ENCODE results near the gene FAM229A.
"Not testable (repeated sequence)": the region's sequence is repeated elsewhere in the genome, so short reads cannot be mapped to it uniquely, and the experiment has no call there.

Gene FAM229A, protein sequence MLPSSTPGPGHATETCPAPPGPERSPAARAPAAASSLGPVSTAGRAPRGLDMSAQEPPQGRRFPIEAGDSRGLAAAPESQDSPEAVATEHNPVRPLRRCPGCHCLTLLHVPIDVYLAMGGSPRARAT

GRCh38 chr1:32362474-32363313 is at the start of gene FAM229A, which contains the start of gene TSSK3:
FAM229A (minus strand) TSS chr1:32362485; CDS start chr1:32362091, 394 bp downstream.
TSSK3 (plus strand) TSS chr1:32362539; CDS start chr1:32362702, 163 bp downstream.
- no peak for DNase-seq

DNA sequence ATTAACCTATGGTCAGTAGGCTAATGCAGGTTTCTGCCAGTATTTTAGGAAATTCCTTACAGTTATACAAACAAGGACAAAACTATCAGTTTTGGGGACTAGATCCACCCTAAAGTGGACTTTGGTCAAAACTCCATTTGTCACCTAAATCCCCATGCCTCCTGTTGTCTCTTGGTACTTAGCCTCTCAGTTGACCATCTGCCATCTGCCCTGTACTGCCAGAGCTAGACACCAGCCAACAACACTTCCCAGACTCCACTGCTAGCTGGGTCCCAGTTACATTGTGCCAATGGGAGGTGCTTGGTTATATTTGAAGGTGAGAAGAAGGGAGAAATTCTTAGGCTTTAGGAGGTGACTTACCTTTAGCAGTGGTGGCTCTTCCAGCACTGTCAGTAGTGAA is 49.0 kb upstream of the FAM229A start:
- DNase-seq, result no peak

DNA sequence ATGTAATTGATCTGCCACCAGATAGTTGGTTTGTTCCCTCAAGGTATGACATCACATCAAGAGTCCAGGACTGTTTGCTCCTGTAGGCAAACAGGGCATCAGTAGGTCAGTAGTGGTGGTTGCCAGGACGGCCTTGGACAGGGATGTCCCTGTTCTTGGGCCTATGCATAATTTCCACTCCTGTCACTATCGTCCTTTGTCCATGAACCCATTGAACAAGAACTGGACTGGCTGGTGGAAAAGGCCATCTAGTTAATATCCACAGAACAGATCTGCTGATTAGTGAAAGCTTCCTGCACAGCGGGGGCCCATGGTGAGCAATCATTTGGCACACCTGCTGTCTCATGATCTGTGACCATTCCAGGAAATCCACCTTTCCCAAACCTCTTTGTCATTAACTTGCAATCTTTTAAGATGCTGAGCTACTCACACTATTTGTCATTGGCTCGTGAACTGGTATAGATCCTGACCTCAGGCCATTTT is 44.4 kb upstream of the FAM229A start:
- DNase-seq, result no peak

GRCh38 chr1:32405672-32406467 is 43.6 kb upstream of the FAM229A start:
- DNase-seq, result no peak

DNA sequence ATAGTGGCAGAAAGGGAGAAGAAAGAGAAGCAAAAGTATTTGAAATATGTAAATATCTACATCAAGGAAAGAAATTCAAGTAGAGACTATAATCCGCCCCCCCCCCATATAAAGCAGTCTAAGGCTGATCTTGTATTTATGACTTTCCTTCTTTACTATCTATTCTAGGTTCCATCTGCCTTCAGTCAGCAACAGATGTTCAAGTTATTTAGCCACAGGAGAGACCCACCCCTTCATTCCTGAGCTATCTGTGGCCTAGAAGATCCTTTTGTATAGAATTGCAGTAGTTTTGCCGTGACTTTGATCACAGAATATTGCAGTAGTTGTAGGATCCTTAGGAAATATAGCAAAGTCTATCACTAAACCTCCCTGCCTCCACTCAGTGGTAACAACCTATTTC is 42.7 kb upstream of the FAM229A start:
- no peak for DNase-seq

DNA sequence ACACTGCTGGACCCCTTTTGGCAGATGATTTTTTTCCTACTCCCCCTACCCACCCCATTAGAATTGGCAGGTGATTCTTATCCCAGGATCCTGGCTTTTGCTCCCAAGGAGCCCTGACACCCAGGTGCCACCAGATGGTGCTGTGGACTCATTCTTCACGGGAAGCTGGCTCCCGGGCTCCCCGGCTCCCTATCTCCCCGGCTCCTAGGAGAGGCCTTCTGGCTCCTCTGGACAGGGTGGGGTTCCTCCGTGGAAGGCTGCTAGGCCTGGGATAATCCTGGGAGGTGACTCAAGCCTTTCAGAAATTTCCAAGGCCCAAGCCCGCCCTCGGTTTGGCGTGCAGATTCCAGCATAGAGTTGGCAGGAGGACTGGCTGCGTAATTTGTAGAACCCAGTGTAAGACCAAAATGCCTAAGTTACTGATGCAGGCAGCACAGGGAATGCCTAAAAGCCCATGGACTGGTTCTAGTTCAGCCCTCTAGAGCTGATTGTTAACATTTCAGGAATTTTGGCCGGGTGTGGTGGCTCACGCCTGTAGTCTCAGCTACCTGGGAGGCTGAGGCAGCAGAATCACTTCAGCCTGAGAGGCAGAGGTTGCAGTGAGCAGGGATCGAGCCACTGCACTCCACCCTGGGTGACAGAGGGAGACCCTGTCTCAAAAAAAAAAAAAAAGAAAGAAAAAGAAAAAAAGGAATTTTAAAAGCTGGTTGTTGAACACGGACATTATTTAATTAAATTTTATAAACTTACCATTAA is 38.8 kb upstream of the FAM229A start:
- DNase-seq, result peak; percentile 48

- no peak for DNase-seq
These were observed 37.6 kb upstream of the FAM229A start for GRCh38 chr1:32399843-32400242.

- no peak for DNase-seq
These were observed 36.1 kb upstream of the FAM229A start for GRCh38 chr1:32398401-32398800.

- DNase-seq, result not testable (repeated sequence)
These were observed 34.2 kb upstream of the FAM229A start for GRCh38 chr1:32396524-32396923.

GRCh38 chr1:32394890-32395432 is 32.7 kb upstream of the FAM229A start:
- DNase-seq, result no peak

DNA sequence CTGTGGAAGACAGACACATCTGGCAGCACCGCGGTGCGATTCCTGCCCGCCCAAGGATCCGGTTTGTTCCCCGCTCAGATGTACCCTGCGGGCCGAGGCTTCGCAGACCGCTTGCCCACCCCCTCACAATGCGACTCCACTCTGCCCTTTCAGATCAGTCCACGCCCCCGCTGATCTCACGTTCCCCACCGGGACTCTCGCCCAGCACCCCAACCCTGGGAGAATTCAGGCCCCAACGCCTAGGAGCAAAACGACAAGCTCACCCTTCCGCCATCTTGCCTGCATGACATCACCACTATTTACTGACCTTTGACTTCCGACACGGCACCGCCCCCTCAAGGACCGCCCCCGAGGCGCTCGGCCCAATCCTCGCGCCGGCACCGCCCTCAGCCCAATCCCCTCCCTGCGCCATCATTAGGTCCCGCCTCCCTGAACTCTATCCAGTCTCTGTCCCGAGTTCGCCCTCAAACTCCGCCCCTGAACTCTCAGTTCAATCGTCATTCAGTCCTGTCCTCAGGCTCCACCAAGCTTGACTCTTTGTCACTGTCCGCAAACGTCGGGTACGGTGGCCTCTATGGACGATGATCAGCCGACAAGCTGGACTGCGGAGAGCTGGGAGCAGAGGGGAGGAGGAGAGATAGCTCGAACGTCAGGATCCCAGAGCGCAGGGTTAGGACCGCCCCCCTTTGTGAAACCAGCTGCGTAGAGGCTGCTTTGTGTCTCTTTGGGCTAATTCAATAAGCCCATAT is 32.0 kb upstream of the FAM229A start, which contains the start of gene BSDC1:
TSS of gene BSDC1 (minus strand) at position 301 of the 749 bp plus-strand sequence. CDS start at position 274, 27 bp downstream.
- DNase-seq, result peak; percentile 98 to 99

- peak in 1 of 2 donors; percentile 38 for DNase-seq
These were observed 31.5 kb upstream of the FAM229A start for GRCh38 chr1:32393832-32394140.

GRCh38 chr1:32393136-32393535 is 30.9 kb upstream of the FAM229A start:
- DNase-seq, result peak in 1 of 2 donors; percentile 19

- DNase-seq, result no peak
These were observed 30.0 kb upstream of the FAM229A start for GRCh38 chr1:32392325-32392724.

- no peak for DNase-seq
These were observed 28.9 kb upstream of the FAM229A start for GRCh38 chr1:32390904-32391870.

DNA sequence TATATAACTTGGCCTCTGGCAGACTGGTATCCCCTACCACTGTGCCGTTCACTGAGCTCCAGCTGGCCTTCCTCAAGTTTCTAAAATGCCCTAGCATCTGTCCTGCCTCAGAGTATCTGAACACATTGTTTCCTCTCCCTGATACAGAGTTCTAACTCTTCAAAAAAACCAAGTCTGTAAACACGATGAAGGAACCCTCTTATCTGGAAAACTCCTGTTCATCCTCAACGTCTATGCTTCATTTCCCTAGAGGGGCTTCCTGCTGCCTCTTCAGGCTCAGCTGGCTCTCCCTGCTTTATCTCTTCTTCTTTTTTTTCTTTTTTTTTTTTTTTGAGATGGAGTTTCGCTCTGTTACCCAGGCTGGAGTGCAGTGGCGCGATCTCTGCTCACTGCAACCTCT is 26.4 kb upstream of the FAM229A start:
- DNase-seq, result no peak

- no peak for DNase-seq
These were observed 24.5 kb upstream of the FAM229A start for GRCh38 chr1:32386676-32387392.

- DNase-seq, result no peak
These were observed 17.8 kb upstream of the FAM229A start for GRCh38 chr1:32380057-32380456.

DNA sequence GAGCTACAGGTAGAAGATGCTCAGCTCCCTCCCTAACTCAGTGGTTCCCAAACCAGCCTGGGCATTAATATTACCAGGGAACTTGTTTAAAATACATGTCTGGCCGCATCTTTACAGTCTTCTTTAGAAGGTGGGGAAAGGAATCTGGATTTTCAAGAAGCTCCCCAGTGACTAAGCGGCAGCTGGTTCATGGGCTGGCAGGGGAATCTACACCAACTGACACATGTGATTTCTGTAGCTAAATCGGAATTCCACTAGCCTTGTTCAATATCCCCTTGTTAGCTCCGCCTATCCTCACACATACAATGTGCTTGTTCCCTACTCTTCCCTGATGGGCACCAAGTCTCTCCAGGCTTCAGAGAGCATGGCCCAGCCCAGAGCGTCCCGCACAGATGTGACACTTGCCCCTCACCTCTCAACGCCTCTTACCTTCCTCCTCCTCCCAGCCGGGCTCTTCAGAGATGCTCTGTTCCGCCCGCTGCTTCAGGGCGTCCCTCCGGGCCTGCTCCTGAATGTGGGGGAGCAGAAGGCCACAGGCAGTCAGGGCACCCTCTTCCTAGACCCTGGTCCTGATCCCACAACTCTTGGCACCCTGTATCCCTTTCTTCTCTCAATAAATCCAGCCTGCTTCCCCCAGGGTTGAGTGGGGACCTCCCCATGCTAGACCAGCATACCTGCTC is 15.4 kb upstream of the FAM229A start:
- no peak for DNase-seq
